HG02571 (cell line): ENCODE measurements around the gene HSD3B7.

Experiments used
- ATAC-seq: cut with Tn5 transposase; IDR thresholded peaks from one replicate; pipeline ENCODE4 v1.9.1; 2021; ENCODE audit warnings: mild to moderate bottlenecking, moderate library complexity; ENCODE audit not compliant: unreplicated experiment

The HSD3B7 gene

GRCh38 chr16:30956601-30957455 lies 28.2 kb upstream of the HSD3B7 start:
- peak; percentile 40 for ATAC-seq

DNA sequence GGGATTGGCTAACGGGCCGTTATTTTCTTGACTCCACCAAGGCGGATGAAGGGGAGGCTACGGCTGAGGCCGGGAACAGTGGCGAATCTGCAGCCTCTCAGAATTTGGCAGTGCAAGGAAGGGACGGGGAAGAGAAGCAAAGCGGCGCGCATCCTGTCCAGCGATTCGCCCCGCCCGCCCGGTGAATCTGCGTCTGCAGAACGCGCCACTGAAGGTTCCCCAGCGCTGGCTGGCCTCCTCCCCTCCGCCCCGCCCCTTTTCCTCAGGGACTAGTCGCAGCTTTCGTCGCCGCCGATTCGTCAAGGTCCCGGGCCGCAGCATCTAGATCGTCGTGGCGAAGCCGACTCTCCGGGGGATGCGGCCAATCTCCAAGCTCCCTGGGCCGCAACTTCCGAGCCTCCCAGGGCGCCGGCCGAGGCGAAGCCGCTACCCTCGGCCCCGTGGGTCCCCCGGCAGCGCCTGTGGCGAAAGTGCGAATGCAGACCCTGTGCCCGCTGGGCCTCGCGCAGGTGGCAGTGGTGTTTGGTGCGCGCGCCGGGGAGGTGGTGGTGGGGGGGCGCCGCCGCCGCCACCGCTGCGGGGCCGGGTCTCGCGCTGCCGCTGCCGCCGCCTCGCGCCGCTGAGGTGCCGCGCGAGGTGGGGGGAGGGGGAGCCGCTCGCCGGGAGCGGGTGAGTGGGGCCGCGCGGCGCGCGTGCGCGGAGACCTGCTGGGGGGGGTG lies 27.4 kb upstream of the HSD3B7 start, which contains the start of gene SETD1A:
Gene SETD1A (plus strand): TSS at position 299 of the 719 bp plus-strand sequence. CDS start 978 bp downstream, outside the sequence.
- peak; percentile 67 for ATAC-seq

DNA sequence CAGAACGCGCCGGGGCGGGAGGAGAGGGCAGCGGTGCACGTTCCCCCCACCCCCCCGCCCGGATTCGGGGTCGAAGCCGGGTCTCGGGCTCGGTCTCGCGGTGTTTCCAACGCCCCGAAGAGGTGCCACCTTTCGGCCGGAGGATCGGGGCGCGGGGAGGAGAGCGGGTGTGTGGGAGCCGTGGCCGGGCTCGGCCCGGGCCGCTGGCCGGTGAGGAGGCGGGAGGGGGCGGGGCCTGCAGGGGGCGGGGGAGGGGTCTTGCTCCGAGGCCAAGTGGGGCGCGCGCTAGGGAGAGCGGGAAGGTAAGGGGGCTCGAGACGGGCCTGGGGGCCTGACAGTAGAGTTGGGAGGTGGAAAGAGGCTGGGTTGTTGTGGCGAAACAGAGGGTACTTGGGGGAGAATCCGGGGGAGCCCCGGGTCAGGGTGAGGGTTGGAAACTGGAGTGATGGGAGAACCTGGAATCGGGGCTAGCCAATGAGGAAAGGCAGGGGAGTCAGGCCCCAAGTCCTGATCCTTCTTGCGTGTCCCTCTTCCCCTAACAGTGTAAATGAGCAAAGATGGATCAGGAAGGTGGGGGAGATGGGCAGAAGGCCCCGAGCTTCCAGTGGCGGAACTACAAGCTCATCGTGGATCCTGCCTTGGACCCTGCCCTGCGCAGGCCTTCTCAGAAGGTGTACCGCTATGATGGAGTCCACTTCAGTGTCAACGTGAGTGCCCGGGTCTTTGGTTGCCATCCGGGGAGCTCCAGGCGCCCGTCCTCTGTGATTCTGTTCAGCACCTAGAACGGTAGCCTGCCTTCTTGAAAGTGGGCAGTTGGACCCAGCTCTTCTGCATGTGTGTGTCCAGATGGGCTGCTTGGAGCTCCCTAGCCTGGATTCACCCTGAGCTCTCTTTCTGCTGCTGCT lies 26.6 kb upstream of the HSD3B7 start:
- ATAC-seq: peak; percentile 28

- ATAC-seq: no peak
Observed at GRCh38 chr16:30961384-30961783, 23.6 kb upstream of the HSD3B7 start.

GRCh38 chr16:30963925-30964511 lies 21.0 kb upstream of the HSD3B7 start:
- no peak for ATAC-seq

GRCh38 chr16:30964574-30965226 lies 20.3 kb upstream of the HSD3B7 start:
- ATAC-seq: no peak

DNA sequence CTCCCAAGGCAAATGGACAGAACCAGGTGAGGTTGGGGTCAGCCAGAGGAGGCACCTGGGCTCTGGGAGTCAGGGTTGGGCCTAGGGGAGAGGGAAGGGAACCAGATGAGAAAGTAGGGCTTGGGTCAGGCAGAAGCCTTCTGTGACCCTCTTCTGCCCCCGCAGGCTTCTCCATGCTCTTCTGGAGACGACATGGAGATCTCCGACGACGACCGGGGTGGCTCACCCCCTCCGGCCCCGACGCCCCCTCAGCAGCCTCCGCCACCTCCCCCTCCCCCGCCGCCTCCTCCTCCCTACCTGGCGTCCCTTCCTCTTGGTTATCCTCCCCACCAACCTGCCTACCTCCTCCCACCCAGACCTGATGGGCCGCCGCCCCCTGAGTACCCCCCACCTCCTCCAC lies 19.6 kb upstream of the HSD3B7 start:
- no peak for ATAC-seq

DNA sequence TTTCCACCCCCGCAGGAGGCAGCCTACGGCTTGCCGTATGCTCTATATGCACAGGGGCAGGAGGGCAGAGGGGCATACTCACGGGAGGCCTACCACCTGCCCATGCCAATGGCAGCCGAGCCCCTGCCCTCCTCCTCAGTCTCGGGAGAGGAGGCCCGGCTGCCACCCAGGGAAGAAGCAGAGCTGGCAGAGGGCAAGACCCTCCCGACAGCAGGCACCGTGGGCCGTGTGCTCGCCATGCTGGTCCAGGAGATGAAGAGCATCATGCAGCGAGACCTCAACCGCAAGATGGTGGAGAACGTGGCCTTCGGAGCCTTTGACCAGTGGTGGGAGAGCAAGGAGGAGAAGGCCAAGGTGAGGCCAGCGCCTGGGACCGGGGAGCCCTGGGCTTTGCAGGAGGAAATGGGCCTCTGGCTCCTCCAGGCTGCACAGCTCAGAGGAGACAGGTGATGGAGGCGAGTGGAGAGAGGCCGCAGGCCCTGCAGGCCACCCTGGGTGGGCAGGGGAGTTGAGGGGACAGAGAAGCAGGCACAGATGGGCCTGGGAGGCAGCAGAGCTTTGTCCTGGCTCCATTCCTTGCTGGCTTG lies 18.9 kb upstream of the HSD3B7 start:
- no peak for ATAC-seq

GRCh38 chr16:30967795-30968194 lies 17.2 kb upstream of the HSD3B7 start:
- no peak for ATAC-seq

DNA sequence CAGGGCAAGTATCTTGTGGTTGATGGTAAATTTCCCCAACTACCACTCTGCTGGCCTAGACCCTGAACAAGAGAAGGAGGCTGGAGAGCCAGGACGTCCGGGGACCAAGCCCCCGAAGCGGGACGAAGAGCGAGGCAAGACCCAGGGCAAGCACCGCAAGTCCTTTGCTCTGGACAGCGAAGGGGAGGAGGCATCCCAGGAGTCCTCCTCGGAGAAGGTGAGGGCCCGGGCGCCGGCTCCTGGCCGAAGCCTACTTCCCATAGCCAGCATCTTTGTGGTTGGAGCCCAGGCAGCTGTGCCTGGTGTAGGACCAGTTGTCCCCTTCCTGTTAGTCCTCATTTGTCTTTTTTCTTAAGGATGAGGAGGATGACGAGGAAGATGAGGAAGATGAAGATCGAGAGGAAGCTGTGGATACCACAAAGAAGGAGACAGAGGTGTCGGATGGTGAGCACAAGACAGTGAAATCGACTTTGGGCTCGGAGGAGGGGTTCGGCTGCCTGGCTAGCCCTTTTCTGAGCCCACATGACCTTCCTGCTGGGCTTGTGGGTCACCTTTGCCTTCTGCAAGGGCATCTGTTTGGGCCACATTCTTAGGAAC lies 15.7 kb upstream of the HSD3B7 start:
- ATAC-seq: no peak

DNA sequence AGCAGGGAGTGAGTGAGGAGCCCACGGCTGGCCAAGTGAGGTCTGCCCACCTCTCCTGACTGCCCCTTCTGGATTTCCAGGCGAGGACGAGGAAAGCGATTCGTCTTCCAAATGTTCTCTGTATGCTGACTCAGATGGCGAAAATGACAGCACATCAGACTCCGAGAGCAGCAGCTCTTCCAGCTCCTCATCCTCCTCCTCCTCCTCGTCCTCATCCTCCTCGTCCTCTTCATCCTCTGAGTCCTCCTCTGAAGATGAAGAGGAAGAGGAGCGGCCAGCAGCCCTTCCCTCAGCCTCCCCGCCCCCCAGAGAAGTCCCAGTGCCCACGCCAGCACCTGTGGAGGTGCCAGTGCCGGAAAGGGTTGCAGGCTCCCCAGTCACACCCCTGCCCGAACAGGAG lies 13.7 kb upstream of the HSD3B7 start:
- ATAC-seq: no peak

DNA sequence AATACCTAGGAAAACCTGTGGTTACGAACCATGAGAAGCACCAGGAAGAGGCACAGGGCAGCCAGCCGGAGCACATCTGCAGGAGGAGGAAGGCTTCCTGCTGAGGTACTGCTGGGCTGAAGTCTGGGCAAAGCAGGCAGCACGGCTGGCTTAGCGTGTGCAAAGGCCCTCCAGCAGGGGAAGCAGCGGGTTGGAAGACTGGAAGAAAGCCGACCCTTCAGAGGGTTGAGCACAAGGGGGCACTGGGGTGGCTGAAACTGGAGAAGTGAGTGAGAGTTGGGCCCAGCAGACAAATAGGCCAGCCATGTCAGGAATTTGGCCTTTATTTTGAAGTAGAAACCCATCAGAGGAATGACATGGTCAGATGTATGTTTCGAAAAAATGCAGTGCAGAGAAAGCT lies 12.1 kb upstream of the HSD3B7 start:
- no peak for ATAC-seq

DNA sequence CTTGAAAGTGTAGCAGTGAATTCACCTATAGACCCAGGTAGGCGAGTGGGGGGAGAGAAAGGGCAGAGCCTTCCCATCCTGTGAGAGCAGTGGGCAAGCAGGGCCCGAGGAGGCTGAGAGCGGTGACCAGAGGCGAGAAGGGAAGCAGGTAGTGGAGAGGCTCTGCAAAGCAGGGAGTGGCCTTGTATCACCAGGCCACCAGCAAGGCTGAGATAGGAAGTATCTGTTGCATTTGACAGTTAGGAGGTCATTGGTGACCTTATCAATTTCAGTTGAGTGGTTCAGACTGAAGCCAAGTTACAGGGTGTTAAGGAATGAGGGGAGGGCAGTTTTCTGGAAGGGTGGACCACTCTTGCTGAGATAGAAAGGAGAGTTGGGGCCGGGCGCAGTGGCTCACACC lies 10.7 kb upstream of the HSD3B7 start:
- ATAC-seq: no peak

- ATAC-seq: no peak
Observed at GRCh38 chr16:30976486-30976885, 8.5 kb upstream of the HSD3B7 start.

DNA sequence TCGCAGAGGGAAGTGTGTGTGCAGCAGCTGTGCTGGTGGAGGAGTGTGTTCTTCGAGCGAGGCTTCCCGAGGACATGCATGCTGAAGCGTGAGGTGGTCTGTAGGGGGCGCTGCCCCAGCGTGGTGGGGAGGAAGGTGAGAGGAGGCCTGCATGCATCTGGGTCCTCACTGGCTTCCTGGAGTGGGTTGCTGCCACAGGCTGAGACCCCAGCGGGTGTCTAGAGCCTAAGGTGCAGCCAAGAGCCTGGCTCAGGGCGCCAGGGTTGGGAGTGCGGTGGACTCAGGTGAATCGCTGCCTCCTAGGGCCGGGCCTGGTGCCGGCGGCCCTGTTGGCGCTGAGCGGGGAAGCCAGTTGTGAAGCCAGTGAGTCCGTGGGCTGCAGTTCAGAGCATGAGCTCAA lies 7.5 kb upstream of the HSD3B7 start:
- ATAC-seq: no peak

DNA sequence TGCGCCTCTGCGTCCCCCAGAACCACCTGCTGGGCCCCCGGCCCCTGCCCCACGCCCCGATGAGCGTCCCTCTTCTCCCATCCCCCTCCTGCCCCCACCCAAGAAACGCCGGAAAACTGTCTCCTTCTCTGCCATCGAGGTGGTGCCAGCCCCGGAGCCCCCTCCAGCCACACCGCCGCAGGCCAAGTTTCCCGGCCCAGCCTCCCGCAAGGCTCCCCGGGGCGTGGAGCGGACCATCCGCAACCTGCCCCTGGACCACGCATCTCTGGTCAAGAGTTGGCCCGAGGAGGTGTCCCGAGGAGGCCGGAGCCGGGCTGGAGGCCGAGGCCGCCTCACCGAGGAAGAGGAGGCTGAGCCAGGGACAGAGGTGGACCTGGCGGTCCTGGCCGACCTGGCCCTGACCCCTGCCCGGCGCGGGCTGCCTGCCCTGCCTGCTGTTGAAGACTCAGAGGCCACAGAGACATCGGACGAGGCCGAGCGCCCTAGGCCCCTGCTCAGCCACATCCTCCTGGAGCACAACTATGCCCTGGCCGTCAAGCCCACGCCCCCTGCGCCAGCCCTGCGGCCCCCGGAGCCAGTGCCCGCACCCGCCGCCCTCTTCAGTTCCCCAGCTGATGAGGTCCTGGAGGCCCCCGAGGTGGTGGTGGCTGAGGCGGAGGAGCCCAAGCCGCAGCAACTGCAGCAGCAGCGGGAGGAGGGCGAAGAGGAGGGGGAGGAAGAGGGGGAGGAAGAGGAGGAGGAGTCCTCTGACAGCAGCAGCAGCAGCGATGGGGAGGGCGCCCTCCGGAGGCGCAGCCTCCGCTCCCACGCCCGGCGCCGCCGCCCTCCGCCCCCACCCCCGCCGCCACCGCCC lies 5.6 kb upstream of the HSD3B7 start:
- ATAC-seq: no peak

DNA sequence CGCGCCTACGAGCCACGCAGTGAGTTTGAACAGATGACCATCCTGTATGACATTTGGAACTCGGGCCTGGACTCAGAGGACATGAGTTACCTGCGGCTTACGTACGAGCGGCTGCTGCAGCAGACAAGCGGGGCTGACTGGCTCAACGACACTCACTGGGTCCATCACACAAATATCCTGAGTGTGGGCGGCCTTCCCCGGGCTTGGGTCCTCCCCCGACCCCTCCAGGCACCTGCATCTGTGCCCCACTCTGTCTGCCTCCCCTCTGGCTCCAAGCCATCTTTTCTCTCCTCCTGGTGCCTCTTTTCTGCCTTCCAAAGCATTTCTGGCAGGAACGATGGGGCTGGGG lies 5.0 kb upstream of the HSD3B7 start:
- ATAC-seq: no peak

GRCh38 chr16:30980434-30980833 lies 4.6 kb upstream of the HSD3B7 start:
- ATAC-seq: no peak

DNA sequence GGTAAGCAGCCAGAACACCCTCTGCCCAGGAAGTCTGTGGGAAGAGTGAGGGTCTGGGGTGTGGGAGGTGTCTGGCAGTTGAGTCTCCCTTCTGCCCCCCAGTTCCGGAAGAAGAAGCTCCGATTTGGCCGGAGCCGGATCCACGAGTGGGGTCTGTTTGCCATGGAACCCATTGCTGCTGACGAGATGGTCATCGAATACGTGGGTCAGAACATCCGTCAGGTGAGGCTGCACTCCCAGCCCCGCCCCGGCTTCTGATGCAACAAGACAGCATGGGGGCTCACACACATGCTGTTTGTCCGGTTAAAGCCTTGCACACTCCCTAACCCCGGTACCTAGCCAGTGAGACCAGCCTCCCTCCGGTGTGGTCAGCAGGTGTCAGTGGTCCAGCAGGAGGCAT lies 4.0 kb upstream of the HSD3B7 start:
- no peak for ATAC-seq
